ENCODE results near the gene ATP6AP2.
A peak's percentile ranks its signal among the peaks of the same experiment; 100 is the strongest.
"Not testable (repeated sequence)": the region's sequence is repeated elsewhere in the genome, so short reads cannot be mapped to it uniquely, and the experiment has no call there.

Gene ATP6AP2, protein sequence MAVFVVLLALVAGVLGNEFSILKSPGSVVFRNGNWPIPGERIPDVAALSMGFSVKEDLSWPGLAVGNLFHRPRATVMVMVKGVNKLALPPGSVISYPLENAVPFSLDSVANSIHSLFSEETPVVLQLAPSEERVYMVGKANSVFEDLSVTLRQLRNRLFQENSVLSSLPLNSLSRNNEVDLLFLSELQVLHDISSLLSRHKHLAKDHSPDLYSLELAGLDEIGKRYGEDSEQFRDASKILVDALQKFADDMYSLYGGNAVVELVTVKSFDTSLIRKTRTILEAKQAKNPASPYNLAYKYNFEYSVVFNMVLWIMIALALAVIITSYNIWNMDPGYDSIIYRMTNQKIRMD

DNA sequence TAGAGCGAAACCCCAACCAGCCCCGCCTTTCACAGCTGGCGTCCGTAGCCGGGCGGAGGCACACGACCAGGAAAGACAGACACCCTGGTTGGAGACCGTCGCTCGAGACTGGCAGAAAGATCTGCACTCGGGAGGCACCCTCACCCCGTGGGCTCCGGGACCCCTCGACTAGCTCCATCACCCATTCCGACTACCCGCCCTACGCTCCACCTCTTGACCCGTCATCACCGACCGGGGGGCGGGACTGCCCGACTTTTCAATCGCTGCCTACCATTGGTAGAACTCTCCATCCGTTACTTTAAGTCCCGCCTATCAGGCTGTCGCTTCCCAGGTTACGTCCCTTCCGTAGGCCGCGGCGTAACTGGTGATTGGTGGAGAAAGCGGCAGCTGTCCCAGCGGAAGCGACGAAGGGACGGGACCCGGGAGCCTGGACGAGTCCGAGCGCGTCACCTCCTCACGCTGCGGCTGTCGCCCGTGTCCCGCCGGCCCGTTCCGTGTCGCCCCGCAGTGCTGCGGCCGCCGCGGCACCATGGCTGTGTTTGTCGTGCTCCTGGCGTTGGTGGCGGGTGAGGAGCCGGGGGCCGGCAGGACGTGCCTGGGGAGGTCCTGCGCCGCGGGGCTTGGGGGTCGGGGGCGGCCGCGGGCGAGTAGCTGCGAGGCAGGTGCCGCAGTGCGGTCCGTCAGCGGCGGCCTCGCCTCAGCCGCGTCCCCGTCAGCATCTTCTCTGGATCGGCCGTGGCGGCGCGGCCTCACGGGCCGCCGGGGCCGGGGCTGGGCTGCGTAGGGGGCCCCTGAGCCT is at the start of gene ATP6AP2:
Gene ATP6AP2 (plus strand): TSS at position 434 of the 799 bp plus-strand sequence. CDS start 96 bp downstream, at position 530.
- DNase-seq: peak; percentile 88

- DNase-seq: no peak
Observed at GRCh38 chrX:40531056-40531826, 49.5 kb upstream of the ATP6AP2 start.

DNA sequence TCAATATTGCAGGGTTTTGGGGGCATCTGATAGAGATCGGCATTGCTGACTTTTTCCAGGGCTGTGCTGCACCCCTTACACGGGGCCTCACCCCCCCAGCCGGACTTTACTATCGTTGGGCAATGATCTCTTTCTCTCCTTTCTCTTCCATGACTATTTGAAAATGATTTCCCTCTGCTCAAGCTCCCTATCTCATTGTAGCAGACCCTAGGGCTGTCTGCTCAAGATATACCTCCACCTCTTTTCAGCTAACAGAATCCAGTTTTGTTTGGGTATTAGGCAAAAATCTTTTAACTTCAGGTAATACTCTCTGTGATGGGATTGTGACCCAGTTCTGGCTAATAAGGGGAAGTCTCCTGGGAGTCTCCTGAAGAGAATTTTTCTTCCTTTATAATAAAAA is 43.5 kb upstream of the ATP6AP2 start:
- no peak for DNase-seq

DNA sequence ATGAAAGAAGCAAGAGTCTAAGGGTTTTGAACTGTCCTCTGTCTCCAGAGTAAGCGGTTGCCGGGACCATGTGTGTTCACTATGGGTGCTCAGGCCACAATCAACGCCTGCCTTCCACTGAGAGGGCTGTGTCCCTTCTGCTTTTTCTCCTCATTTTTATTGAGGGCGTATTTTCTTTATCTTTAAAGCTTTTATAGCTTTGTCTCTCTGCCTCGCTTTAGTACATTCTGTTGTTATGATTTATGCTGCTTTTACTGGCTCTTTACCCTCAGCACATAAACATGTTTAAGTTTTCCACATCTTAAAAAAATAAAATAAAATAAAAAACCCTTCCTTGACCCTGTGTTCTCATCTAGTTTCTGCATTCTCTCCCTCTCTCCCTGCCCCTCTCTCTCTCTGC is 42.4 kb upstream of the ATP6AP2 start:
- DNase-seq: no peak

GRCh38 chrX:40539214-40540142 is 41.3 kb upstream of the ATP6AP2 start:
- no peak for DNase-seq

GRCh38 chrX:40542208-40542607 is 38.6 kb upstream of the ATP6AP2 start:
- DNase-seq: no peak

- no peak for DNase-seq
Observed at GRCh38 chrX:40542972-40543371, 37.8 kb upstream of the ATP6AP2 start.

- DNase-seq: no peak
Observed at GRCh38 chrX:40543661-40544328, 37.0 kb upstream of the ATP6AP2 start.

DNA sequence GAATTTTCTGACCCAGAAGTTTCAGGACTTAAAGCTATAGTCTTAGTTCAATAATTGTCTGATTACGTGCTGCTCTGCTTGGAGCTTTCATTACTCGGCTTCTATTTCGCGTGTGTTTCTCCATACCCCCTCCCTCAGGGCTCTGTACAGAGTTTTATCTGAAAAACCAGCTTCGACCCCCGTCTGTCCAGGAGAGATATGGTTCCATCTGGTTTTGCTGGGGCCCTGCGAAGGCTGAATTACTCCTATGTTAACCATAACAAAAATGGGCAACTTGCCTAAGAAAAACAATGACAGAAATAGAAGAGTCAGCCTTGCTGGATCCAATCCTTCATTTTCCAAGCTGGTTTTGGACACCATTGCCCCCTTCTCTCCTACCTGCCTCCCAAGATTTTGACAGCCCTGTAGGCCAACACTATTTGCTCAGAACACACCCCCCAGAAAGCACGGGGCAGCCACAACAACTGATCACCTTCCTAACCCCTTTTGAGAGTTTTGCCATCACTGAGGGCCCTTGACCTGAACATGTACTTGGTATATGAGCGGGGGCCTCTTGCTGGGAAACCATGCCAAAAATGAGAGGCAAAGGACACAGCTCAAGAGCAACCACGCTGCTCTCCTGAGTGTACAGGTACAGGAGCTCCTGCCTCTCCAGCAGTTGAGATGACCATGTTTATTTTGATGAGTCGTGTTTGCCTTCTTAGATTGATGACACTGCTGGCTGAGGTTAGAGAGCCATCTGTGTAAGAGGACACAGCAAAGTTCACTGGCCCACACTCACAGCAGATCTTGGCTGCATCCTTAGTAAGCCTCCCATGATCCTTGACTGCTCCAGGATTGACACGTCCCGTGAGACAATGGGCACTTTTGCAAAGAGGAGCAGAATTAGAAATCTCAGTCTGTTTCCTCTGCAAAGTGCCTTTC is 36.2 kb upstream of the ATP6AP2 start:
- no peak for DNase-seq

- no peak for DNase-seq
Observed at GRCh38 chrX:40546870-40547269, 33.9 kb upstream of the ATP6AP2 start.

DNA sequence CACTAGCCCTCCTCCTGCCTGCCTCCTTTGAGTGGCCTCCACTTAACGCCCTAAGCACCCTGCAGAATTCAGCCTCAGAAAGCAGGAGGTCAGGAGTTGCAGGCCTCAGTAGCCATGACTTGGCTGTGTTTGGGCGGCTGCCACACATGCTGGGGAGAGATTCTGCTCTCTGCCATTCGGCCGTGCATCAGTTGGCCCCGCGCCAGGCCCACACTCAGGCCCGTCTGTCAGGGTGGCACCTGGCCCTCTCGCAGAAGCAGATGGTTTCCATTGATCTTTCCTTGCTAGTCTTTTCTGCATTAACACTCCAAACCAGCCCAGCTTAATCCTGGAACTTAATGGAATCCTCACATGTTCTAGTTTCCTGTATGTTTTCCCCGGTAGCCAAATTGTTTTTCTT is 30.7 kb upstream of the ATP6AP2 start:
- no peak for DNase-seq

GRCh38 chrX:40552768-40553167 is 28.0 kb upstream of the ATP6AP2 start:
- no peak for DNase-seq

DNA sequence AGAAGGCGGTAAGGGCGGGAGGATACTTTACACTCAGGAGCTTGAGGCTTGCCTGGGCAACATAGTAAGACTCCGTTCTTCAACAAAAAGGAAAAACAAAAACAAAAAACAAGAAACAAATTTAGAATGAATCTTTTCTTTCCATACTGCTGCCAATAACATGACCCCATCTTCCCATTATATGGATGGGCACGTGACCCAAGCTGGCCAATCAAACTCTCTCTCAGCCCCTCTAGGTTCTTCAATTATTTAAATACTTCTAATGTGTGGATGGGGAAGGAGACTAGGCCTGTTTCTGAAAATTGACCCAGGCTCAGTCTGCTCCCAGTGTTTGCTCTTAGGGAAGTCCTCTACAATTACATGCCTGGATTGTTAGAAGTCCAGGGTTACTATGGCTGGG is 22.2 kb upstream of the ATP6AP2 start:
- DNase-seq: no peak

- no peak for DNase-seq
Observed at GRCh38 chrX:40563784-40564183, 17.0 kb upstream of the ATP6AP2 start.

GRCh38 chrX:40564447-40564846 is 16.3 kb upstream of the ATP6AP2 start:
- DNase-seq: no peak

- no peak for DNase-seq
Observed at GRCh38 chrX:40570346-40571093, 10.2 kb upstream of the ATP6AP2 start.

DNA sequence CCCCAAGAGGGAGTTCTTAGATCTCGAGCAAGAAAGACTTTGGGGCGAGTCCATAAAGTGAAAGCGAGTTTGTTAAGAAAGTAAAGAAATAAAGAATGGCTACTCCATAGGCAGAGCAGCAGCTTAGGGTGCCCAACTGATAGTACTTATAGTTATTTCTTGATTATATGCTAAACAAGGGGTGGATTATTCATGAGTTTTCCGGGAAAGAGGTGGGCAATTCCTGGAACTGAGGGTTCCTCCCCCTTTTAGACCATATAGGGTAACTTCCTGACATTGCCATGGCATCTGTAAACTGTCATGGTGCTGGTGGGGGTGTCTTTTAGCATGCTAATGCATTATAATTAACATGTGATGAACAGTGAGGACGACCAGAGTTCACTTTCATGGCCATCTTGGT is 9.6 kb upstream of the ATP6AP2 start:
- not testable (repeated sequence) for DNase-seq

DNA sequence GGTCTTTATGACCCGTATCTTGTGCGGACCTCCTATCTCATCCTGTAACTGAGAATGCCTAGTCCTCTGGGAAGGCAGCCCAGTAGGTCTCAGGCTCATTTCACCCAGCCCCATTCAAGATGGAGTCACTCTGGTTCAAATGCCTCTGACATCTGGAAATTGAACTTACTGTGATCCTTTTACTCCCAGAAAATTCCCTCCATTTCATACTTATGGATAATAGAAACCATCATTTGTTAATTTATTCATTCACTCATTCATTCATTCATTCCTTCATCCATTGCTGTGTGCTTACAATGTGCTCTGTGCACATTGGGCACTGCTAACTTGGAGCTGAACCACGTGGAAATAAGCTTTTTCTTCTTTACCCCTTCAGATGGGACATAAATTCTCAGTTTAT is 9.2 kb upstream of the ATP6AP2 start:
- no peak for DNase-seq

- no peak for DNase-seq
Observed at GRCh38 chrX:40573763-40574162, 7.0 kb upstream of the ATP6AP2 start.

GRCh38 chrX:40575411-40575810 is 5.4 kb upstream of the ATP6AP2 start:
- DNase-seq: not testable (repeated sequence)

Measured in NCI-H187 treated with DMSO at 0.1 percent for 48 hours (cell line).